Retinal pigment epithelial cell (primary cell): ENCODE measurements around the gene PLEKHA8.

Experiments used
- DNase-seq: peaks from one replicate; pipeline ENCODE4 v3.0.0-alpha.2; 2010; ENCODE audit warnings: low read depth
- H3K4me3 ChIP-seq: 2 replicates; pipeline ENCODE4 v1.5.1; 2011; ENCODE audit warnings: mild to moderate bottlenecking, low read length, control low read depth, moderate library complexity
- TF ChIP-seq, protein P1 (sequence below): conservative IDR thresholded peaks from 2 replicates; pipeline ENCODE4 v1.5.1; 2011; ENCODE audit warnings: low read depth, low read length, control low read depth, inconsistent platforms

Gene PLEKHA8

DNA sequence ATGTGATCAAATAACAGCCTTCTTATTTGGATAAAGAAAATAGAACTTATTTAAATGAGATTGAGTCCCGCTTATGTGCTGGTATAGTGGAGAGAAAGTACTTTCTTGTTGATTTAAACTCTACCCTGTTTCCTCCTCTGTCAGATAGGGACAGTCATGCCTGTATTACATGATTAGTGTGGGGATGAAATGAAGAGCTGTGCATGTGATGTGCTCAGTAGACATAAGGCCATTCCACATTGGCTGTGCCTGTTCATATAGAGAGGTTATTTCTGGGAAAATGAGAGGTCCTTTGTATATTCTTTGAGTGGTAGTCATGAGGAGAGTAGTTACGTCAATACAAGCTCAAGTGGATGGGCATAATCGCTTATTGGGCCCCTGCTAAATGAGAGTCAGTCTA, 112.2 kb downstream of the PLEKHA8 start:
- no peak overlapping the region for H3K4me3 ChIP-seq
- DNase-seq, result no peak
- TF ChIP-seq, protein P1, sequence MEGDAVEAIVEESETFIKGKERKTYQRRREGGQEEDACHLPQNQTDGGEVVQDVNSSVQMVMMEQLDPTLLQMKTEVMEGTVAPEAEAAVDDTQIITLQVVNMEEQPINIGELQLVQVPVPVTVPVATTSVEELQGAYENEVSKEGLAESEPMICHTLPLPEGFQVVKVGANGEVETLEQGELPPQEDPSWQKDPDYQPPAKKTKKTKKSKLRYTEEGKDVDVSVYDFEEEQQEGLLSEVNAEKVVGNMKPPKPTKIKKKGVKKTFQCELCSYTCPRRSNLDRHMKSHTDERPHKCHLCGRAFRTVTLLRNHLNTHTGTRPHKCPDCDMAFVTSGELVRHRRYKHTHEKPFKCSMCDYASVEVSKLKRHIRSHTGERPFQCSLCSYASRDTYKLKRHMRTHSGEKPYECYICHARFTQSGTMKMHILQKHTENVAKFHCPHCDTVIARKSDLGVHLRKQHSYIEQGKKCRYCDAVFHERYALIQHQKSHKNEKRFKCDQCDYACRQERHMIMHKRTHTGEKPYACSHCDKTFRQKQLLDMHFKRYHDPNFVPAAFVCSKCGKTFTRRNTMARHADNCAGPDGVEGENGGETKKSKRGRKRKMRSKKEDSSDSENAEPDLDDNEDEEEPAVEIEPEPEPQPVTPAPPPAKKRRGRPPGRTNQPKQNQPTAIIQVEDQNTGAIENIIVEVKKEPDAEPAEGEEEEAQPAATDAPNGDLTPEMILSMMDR, result no peak

- DNase-seq, result no peak
- no peak overlapping the region for H3K4me3 ChIP-seq
- TF ChIP-seq, protein P1, result no peak
Observed at GRCh38 chr7:30142710-30143109, 114.5 kb downstream of the PLEKHA8 start.

GRCh38 chr7:30143748-30144251, 115.6 kb downstream of the PLEKHA8 start:
- TF ChIP-seq, protein P1, result no peak
- DNase-seq, result no peak
- H3K4me3 ChIP-seq, result no peak overlapping the region

- no peak overlapping the region for H3K4me3 ChIP-seq
- TF ChIP-seq, protein P1, result no peak
- no peak for DNase-seq
Observed at GRCh38 chr7:30144657-30145306, 116.6 kb downstream of the PLEKHA8 start.

GRCh38 chr7:30145426-30145970, 117.3 kb downstream of the PLEKHA8 start:
- TF ChIP-seq, protein P1, result no peak
- DNase-seq, result no peak
- H3K4me3 ChIP-seq, result no peak overlapping the region

- DNase-seq, result no peak
- TF ChIP-seq, protein P1, result no peak
- no peak overlapping the region for H3K4me3 ChIP-seq
Observed at GRCh38 chr7:30146127-30146612, 118.0 kb downstream of the PLEKHA8 start.

- no peak overlapping the region for H3K4me3 ChIP-seq
- DNase-seq, result no peak
Observed at GRCh38 chr7:30147223-30147622, 119.0 kb downstream of the PLEKHA8 start.

More at GRCh38 chr7:30147223-30147622, 119.0 kb downstream of the PLEKHA8 start:
- TF ChIP-seq, protein P1, result no peak
